ENCODE measurements around the gene NACA2.

GRCh38 chr17:61625564-61625963, 34.5 kb upstream of the NACA2 start:
- TF ChIP-seq EGR1 (IDR thresholded peaks at IDR 0.05; ENCODE audit: low read depth in 2 of 2) (no peak), ATF3 (IDR thresholded peaks at IDR 0.05) (no peak), TAF1 (conservative IDR thresholded peaks at IDR 0.05) (no peak), YY1 (IDR thresholded peaks at IDR 0.05) (no peak), GABPA (IDR thresholded peaks at IDR 0.05 in 1 of 2, conservative IDR thresholded peaks at IDR 0.05 in 1 of 2) (no peak), NR2F2 (IDR thresholded peaks at IDR 0.05) (no peak), HNF4G (IDR thresholded peaks at IDR 0.05) (no peak), JUND (IDR thresholded peaks at IDR 0.05) (no peak)
- TF ChIP-seq, protein P1, sequence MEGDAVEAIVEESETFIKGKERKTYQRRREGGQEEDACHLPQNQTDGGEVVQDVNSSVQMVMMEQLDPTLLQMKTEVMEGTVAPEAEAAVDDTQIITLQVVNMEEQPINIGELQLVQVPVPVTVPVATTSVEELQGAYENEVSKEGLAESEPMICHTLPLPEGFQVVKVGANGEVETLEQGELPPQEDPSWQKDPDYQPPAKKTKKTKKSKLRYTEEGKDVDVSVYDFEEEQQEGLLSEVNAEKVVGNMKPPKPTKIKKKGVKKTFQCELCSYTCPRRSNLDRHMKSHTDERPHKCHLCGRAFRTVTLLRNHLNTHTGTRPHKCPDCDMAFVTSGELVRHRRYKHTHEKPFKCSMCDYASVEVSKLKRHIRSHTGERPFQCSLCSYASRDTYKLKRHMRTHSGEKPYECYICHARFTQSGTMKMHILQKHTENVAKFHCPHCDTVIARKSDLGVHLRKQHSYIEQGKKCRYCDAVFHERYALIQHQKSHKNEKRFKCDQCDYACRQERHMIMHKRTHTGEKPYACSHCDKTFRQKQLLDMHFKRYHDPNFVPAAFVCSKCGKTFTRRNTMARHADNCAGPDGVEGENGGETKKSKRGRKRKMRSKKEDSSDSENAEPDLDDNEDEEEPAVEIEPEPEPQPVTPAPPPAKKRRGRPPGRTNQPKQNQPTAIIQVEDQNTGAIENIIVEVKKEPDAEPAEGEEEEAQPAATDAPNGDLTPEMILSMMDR (IDR thresholded peaks at IDR 0.05; ENCODE audit: low read depth, low read length, missing input control): no peak
